Naive thymus-derived CD4-positive, alpha-beta T cell (primary cell): Measurements from ENCODE around the gene CRYBA2. TPM values are rescaled to one million over a fixed set of nuclear protein-coding genes. Genes with fewer than 3 reads are reported as not detected.

Source experiments
- ATAC-seq: fragments of 150-1000 bp; cut with Tn5 transposase; 2 replicates; pipeline ENCODE4 v1.10.0; 2021; ENCODE audit warnings: mild to moderate bottlenecking, moderate library complexity
- CTCF ChIA-PET: fragments of 350-600 bp; sonication (Branson Sonifier 250); formaldehyde crosslinking; loops from one replicate; lab custom pipeline; 2021; ENCODE audit warnings: antibody characterized with exemption; lab: Charles Lee
- POLR2A ChIA-PET: fragments of 350-600 bp; sonication (Branson Sonifier 250); formaldehyde crosslinking; loops from one replicate; lab custom pipeline; 2021; ENCODE audit warnings: antibody characterized with exemption, inconsistent platforms; lab: Charles Lee
- DNase-seq, 9 donors: peaks; one replicate each; pipeline versions ENCODE4 v3.0.0 to v3.0.0-alpha.2; 2020 to 2022; ENCODE audit warnings: mixed read lengths in 1 of 9
- H3K27ac ChIP-seq: one replicate; pipeline ENCODE4 v1.7.0; 2013; ENCODE audit warnings: mild to moderate bottlenecking, low read depth, low read length, moderate library complexity
- H3K27me3 ChIP-seq, 2 donors: one replicate each; pipeline ENCODE4 v1.7.0; 2013; ENCODE audit warnings: low read length in 2 of 2, mild to moderate bottlenecking in 2 of 2, moderate library complexity in 2 of 2; ENCODE audit not compliant: control insufficient read depth in 2 of 2, insufficient read depth in 2 of 2
- H3K36me3 ChIP-seq, 3 experiments: 1 replicate in 2 of 3; 2 replicates in 1 of 3; pipeline ENCODE4 v1.7.0; 2013; ENCODE audit warnings: low read length in 3 of 3, mild to moderate bottlenecking in 3 of 3, moderate library complexity in 1 of 3; ENCODE audit not compliant: insufficient read depth in 3 of 3, control insufficient read depth in 2 of 3
- H3K4me1 ChIP-seq, 2 donors: one replicate each; pipeline ENCODE4 v1.7.0; 2013; ENCODE audit warnings: low read length in 2 of 2, mild to moderate bottlenecking in 2 of 2, moderate library complexity in 1 of 2; ENCODE audit not compliant: control insufficient read depth in 2 of 2, insufficient read depth in 2 of 2
- H3K4me3 ChIP-seq: 2 replicates; pipeline ENCODE4 v1.7.0; 2013; ENCODE audit warnings: mild to moderate bottlenecking, low read length
- H3K9me3 ChIP-seq, 3 experiments: 1 replicate in 2 of 3; 2 replicates in 1 of 3; pipeline ENCODE4 v1.7.0; 2013; ENCODE audit warnings: low read length in 3 of 3; ENCODE audit not compliant: control insufficient read depth in 2 of 3
- H3K27ac Mint-ChIP-seq, 9 donors: one replicate each; pipeline ENCODE4 v1.8.0; 2020 to 2022; ENCODE audit warnings: mixed read lengths in 9 of 9, mild to moderate bottlenecking in 8 of 9, moderate library complexity in 5 of 9, inconsistent platforms in 2 of 9
- H3K27me3 Mint-ChIP-seq, 5 donors: one replicate each; pipeline ENCODE4 v1.8.0; 2021 to 2022; ENCODE audit warnings: mixed read lengths in 5 of 5, mild to moderate bottlenecking in 1 of 5
- H3K36me3 Mint-ChIP-seq, 5 donors: one replicate each; pipeline ENCODE4 v1.8.0; 2020 to 2022; ENCODE audit warnings: mixed read lengths in 5 of 5, mild to moderate bottlenecking in 3 of 5, inconsistent platforms in 1 of 5
- H3K4me1 Mint-ChIP-seq, 7 donors: one replicate each; pipeline ENCODE4 v1.8.0; 2020 to 2022; ENCODE audit warnings: mixed read lengths in 7 of 7, mild to moderate bottlenecking in 3 of 7, inconsistent platforms in 1 of 7
- H3K4me3 Mint-ChIP-seq, 10 donors: one replicate each; pipeline ENCODE4 v1.8.0; 2020 to 2022; ENCODE audit warnings: mild to moderate bottlenecking in 10 of 10, mixed read lengths in 10 of 10, moderate library complexity in 6 of 10, inconsistent platforms in 2 of 10
- H3K9me3 Mint-ChIP-seq, 11 donors: one replicate each; pipeline ENCODE4 v1.8.0; 2020 to 2022; ENCODE audit warnings: mixed read lengths in 11 of 11, mild to moderate bottlenecking in 4 of 11, inconsistent platforms in 1 of 11, moderate library complexity in 1 of 11
- intact Hi-C, 2 donors: fragments of 100-400 bp; cut with micrococcal nuclease; formaldehyde crosslinking; loops; one replicate each; pipeline ENCODE4 v1.15.1; 2023
- polyA plus RNA-seq, 2 donors: library from polyadenylated mRNA; unstranded; fragments of 300-500 nt; fragmentation: Illumina TruSeq; gene quantifications; one replicate each; pipeline ENCODE4 v1.2.3, GENCODE V29; 2021
- total RNA-seq, 6 experiments: library from RNA in 5 of 6; stranded (reverse) in 5 of 6; gene quantifications; 1 replicate in 5 of 6; 2 replicates in 1 of 6; pipeline ENCODE4 v1.2.3 and lab custom pipeline; 2021 to 2026

The CRYBA2 gene
- total and polyA plus RNA-seq, 7 experiments from 2014 or later: not detected

DNA sequence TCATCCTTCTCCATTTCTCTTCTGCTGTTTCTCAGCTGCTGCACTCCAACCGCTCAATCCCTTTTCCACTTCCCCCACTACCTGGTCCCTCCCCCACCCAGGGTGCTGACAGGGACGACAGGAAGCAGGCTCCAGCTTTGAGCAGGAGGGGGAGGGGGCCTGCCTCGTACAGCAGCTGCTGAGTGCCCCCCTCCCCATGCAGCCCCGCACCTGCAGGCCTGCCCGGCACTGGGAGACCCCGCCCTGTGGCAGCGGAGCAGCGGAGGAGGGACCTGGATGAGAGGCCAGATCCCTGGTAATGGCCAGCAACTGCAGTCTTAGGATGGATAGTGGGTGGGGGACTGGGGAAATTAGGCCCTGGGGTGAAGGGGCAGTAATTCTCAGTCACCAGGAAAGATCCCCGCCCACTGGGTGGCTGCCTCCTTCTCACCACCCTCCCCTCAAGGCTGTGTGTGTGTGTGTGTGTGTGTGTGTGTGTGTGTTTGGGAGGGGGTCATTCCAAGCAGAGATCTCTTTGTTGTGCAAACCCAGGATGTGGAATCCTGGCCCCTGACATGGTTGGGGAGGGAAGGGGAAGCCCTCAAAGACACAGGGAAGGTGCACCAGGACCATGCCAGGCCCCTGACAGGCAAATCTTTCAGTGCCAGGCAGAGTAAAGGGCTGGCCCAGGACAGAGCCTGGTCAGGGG is 6.8 kb upstream of the CRYBA2 start:
- ATAC-seq: no peak
- H3K4me3 Mint-ChIP-seq: peak overlapping the region in 1 of 10 donors; percentile 32
- no peak overlapping the region for H3K27ac ChIP-seq

DNA sequence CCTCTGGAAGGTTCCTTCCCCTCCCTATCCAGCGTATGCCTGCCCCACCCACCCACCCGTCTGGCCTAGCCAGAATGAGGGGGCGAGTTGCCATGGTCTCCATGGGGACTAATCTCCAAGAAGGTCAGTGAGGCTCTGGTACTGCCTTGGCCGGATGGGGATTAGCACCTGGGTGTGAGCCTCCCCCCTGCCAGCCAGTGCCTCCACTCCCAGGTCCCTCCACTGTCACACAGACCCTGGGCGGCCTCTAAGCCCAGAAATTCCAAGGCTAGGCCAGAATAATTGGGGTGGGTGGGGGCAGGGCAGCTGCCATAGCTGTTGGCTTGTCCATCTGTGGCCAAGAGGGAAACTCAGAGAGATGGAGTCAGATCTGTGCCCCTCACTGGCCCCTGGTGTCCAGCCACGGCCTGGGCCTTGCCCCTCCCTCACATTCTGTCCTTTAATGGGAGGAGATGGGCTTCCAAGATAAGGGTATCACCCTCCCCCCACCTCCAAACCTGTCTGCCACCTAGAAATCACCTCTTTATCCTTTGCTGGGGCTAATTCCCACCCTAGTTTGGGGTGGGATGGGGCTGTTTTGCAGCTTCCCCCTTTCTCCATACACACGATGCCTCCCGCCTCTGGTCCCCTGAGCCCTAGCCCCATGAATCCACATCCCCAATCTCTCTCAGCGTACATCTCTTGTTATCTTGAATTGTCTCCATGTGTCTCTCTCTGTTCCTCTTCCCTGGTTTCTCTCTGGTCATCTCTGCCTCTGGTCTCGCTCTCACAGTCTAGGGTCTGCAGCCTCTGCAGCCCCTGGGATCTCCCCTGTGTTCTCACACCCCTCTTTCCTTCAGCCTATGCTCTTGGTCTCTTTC is 6.0 kb upstream of the CRYBA2 start:
- no peak overlapping the region for H3K27ac Mint-ChIP-seq
- H3K4me3 ChIP-seq: no peak overlapping the region
- ATAC-seq: no peak
- H3K9me3 Mint-ChIP-seq: peaks cover 0 to 1% (median 0%) of the 10 kb centered on the region in 11 donors
- H3K36me3 Mint-ChIP-seq: no peaks in the 10 kb centered on the region
- H3K9me3 ChIP-seq: no peaks in the 10 kb centered on the region
- H3K27me3 Mint-ChIP-seq: peaks cover 56 to 87% (median 62%) of the 10 kb centered on the region in 5 donors
- CTCF ChIA-PET: no interaction called here
- H3K27me3 ChIP-seq: peaks cover 0 to 33% of the 10 kb centered on the region in 2 donors
- peaks cover 0 to 26% (median 21%) of the 10 kb centered on the region in 7 donors for H3K4me1 Mint-ChIP-seq
- peaks cover 12 to 13% of the 10 kb centered on the region in 2 donors for H3K4me1 ChIP-seq
- H3K27ac ChIP-seq: no peak overlapping the region
- no peak overlapping the region for H3K4me3 Mint-ChIP-seq
- no peak for DNase-seq
- no peaks in the 10 kb centered on the region for H3K36me3 ChIP-seq
- intact Hi-C loops: loop anchor here in 1 of 2 donors (5.0 kb wide), 1 partner anchor 58 kb away; no protein-coding TSS in a partner anchor
- POLR2A ChIA-PET: no interaction called here

More for the DNA sequence above, 6.8 kb upstream of the CRYBA2 start:
- intact Hi-C loops: loop anchor here in 1 of 2 donors (5.0 kb wide), 1 partner anchor 57 kb away; no protein-coding TSS in a partner anchor
- CTCF ChIA-PET: no interaction called here
- Mint-ChIP-seq H3K27ac (no peak overlapping the region), H3K27me3 (peaks cover 56 to 86% (median 63%) of the 10 kb centered on the region in 5 donors), H3K36me3 (no peaks in the 10 kb centered on the region), H3K9me3 (peaks cover 0 to 3% (median 0%) of the 10 kb centered on the region in 11 donors), H3K4me1 (peaks cover 0 to 26% (median 20%) of the 10 kb centered on the region in 7 donors)
- peaks cover 12 to 13% of the 10 kb centered on the region in 2 donors for H3K4me1 ChIP-seq
- H3K4me3 ChIP-seq: no peak overlapping the region
- no peaks in the 10 kb centered on the region for H3K36me3 ChIP-seq
- DNase-seq: no peak
- H3K9me3 ChIP-seq: no peaks in the 10 kb centered on the region
- peaks cover 0 to 35% of the 10 kb centered on the region in 2 donors for H3K27me3 ChIP-seq
- POLR2A ChIA-PET: no interaction called here

DNA sequence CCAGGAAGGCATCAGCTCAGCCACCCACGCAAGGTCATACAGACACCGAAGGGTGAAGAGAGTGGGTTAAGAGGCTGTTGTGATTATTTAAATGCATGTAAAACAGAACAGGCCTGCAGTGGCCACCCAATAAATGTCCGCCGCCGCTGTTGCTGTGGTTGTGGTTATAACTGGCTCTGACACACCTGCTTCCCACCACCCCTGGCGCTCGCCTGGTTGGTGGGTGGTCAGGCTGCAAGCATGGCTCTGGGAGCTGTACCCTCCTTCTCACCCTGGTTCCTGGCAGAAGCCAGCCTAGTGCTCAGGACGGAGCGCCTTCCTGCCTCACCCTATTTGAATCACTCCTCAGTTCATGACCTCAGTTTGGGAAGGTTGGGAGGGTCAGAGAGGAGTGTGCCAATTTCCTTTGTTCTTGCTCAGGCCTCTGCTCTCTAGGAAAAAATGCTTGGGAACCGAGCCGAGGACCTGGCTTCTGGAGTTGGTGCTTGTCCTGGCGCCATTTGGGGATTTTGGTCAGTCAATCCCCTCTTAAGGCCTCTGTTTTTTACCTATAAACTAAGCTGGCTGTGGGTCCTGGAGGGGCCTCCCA is 5.3 kb upstream of the CRYBA2 start:
- H3K4me1 Mint-ChIP-seq: peaks cover 0 to 26% (median 16%) of the 10 kb centered on the region in 7 donors
- H3K9me3 ChIP-seq: no peaks in the 10 kb centered on the region
- H3K9me3 Mint-ChIP-seq: peaks cover 0 to 1% (median 0%) of the 10 kb centered on the region in 11 donors
- no peaks in the 10 kb centered on the region for H3K36me3 ChIP-seq
- peaks cover 12 to 20% of the 10 kb centered on the region in 2 donors for H3K4me1 ChIP-seq
- no peak overlapping the region for H3K4me3 Mint-ChIP-seq
- H3K27ac ChIP-seq: no peak overlapping the region
- ATAC-seq: no peak
- no peak for DNase-seq
- H3K36me3 Mint-ChIP-seq: no peaks in the 10 kb centered on the region
- peaks cover 0 to 33% of the 10 kb centered on the region in 2 donors for H3K27me3 ChIP-seq
- ChIA-PET CTCF (no interaction called here), POLR2A (no interaction called here)
- intact Hi-C loops: loop anchor here in 1 of 2 donors (5.0 kb wide), 1 partner anchor 59 kb away; no protein-coding TSS in a partner anchor
- no peak overlapping the region for H3K27ac Mint-ChIP-seq
- H3K27me3 Mint-ChIP-seq: peaks cover 53 to 87% (median 59%) of the 10 kb centered on the region in 5 donors
- H3K4me3 ChIP-seq: no peak overlapping the region

DNA sequence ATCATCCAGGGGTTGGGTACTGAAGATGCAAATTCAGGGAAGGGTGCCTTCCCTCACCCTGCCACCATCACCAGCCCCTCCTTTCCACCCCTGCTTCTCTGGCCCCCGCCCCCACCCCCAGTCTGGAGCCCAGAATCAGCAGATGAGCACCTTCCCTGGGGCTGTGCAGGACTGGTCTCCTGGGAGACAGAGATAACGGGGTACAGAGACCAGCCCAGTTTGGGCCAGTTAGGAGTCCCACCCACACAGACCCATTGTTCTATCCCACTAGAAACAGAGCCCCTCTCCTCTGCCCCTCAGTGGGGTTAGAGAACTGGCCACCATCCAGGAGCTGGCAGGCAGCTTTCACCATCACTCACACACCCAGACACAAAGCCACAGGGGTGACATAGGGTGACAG is 4.5 kb upstream of the CRYBA2 start:
- intact Hi-C loops: loop anchor here in 1 of 2 donors (2.0 to 5.0 kb wide), 2 partner anchors 17 to 60 kb away; no protein-coding TSS in a partner anchor
- Mint-ChIP-seq H3K4me1 (peaks cover 0 to 21% (median 10%) of the 10 kb centered on the region in 7 donors), H3K36me3 (no peaks in the 10 kb centered on the region), H3K27ac (no peak overlapping the region), H3K27me3 (peaks cover 48 to 84% (median 53%) of the 10 kb centered on the region in 5 donors), H3K9me3 (peaks cover 0 to 1% (median 0%) of the 10 kb centered on the region in 11 donors), H3K4me3 (no peak overlapping the region)
- DNase-seq: no peak
- ATAC-seq: no peak
- ChIA-PET CTCF (no interaction called here), POLR2A (no interaction called here)
- Histone ChIP-seq H3K27me3 (peaks cover 0 to 26% of the 10 kb centered on the region in 2 donors), H3K9me3 (no peaks in the 10 kb centered on the region), H3K4me3 (no peak overlapping the region), H3K27ac (no peak overlapping the region), H3K4me1 (peaks cover 12% of the 10 kb centered on the region in 2 donors), H3K36me3 (no peaks in the 10 kb centered on the region)

DNA sequence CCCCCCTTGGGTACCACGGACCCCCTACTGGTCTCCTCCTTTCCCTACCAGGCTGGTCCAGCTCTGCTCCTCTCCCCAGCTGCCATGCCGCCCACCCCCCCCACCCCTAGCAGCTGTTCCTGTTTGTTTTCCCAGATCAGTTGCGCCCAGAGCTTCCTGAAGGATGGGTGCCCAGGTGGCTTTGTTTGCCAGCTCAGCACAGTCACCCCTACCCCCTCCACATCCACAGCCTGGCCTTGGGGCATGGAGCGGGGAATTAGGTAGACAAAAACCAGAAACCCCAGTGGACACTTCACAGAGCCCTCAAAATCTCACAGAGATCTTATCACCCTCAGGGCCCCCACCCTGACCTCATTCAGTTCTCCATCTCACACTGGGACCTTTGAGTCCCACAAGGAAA is 3.7 kb upstream of the CRYBA2 start:
- H3K9me3 ChIP-seq: no peaks in the 10 kb centered on the region
- DNase-seq: no peak
- Mint-ChIP-seq H3K9me3 (peaks cover 0 to 1% (median 0%) of the 10 kb centered on the region in 11 donors), H3K4me1 (peaks cover 0 to 18% (median 7%) of the 10 kb centered on the region in 7 donors), H3K27ac (no peak overlapping the region), H3K27me3 (peaks cover 51 to 84% (median 56%) of the 10 kb centered on the region in 5 donors), H3K4me3 (no peak overlapping the region), H3K36me3 (no peaks in the 10 kb centered on the region)
- H3K36me3 ChIP-seq: no peaks in the 10 kb centered on the region
- H3K4me1 ChIP-seq: peaks cover 5 to 7% of the 10 kb centered on the region in 2 donors
- ChIA-PET POLR2A (no interaction called here), CTCF (interaction anchor here (0.5 to 1.1 kb wide), 4 partner anchors 14 to 299 kb away, joined by 3 read pairs; no protein-coding TSS in a partner anchor)
- intact Hi-C loops: loop anchor here (1.0 to 5.0 kb wide), 5 partner anchors 16 to 158 kb away; no protein-coding TSS in a partner anchor
- no peak overlapping the region for H3K4me3 ChIP-seq
- H3K27me3 ChIP-seq: peaks cover 4 to 27% of the 10 kb centered on the region in 2 donors
- no peak for ATAC-seq
- H3K27ac ChIP-seq: no peak overlapping the region
